PFSK-1 (cell line): ENCODE data around the gene MEI1.

Experiments
- FOXP2 ChIP-seq: optimal IDR thresholded peaks from 2 replicates; pipeline ENCODE3; 2011; ENCODE audit warnings: borderline replicate concordance, control low read depth, inconsistent platforms; ENCODE audit not compliant: insufficient read depth; ENCODE audit errors: extremely low read length, extremely low read depth
- POLR2AphosphoS5 ChIP-seq: IDR thresholded peaks from 2 replicates; pipeline ENCODE4 v1.6.1; 2012; ENCODE audit warnings: low read depth, mild to moderate bottlenecking, control low read depth, low read length, moderate library complexity
- SIN3A ChIP-seq: IDR thresholded peaks from 2 replicates; pipeline ENCODE4 v1.6.1; 2012; ENCODE audit warnings: mild to moderate bottlenecking, low read length, moderate library complexity, borderline replicate concordance; ENCODE audit not compliant: insufficient read depth
- TAF1 ChIP-seq: IDR thresholded peaks from 2 replicates; pipeline ENCODE4 v1.6.1; 2012; ENCODE audit warnings: low read length, control low read depth, borderline replicate concordance; ENCODE audit not compliant: insufficient read depth
- TF ChIP-seq, protein P1 (sequence below), 2 experiments: IDR thresholded peaks; 2 replicates each; pipeline versions ENCODE4 v1.6.1 to v1.8.0; 2011 to 2012; ENCODE audit warnings: low read depth in 2 of 2, low read length in 2 of 2, control low read depth in 1 of 2, inconsistent platforms in 1 of 2, mild to moderate bottlenecking in 1 of 2, moderate library complexity in 1 of 2; ENCODE audit not compliant: insufficient read depth in 1 of 2

Gene MEI1

DNA sequence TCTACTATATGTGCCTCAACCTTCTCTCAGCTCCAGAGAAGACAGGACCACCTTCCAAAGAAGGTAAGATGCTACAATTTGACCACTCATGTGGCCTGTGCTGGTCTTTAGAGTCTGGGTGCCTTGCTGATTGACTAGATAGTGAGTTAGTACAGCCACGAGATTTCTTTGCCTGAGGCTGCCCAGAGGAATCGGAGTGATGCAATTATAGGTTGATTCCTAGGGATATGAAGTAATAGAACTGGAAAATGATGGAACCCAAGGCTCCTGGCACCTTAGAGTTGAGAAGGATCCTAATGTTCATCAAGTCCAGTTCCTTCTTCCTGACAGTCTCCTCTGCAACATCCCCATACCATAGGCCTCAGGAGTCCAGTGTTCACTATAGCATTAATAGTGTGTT is 54.7 kb downstream of the MEI1 start:
- TF ChIP-seq, protein P1, sequence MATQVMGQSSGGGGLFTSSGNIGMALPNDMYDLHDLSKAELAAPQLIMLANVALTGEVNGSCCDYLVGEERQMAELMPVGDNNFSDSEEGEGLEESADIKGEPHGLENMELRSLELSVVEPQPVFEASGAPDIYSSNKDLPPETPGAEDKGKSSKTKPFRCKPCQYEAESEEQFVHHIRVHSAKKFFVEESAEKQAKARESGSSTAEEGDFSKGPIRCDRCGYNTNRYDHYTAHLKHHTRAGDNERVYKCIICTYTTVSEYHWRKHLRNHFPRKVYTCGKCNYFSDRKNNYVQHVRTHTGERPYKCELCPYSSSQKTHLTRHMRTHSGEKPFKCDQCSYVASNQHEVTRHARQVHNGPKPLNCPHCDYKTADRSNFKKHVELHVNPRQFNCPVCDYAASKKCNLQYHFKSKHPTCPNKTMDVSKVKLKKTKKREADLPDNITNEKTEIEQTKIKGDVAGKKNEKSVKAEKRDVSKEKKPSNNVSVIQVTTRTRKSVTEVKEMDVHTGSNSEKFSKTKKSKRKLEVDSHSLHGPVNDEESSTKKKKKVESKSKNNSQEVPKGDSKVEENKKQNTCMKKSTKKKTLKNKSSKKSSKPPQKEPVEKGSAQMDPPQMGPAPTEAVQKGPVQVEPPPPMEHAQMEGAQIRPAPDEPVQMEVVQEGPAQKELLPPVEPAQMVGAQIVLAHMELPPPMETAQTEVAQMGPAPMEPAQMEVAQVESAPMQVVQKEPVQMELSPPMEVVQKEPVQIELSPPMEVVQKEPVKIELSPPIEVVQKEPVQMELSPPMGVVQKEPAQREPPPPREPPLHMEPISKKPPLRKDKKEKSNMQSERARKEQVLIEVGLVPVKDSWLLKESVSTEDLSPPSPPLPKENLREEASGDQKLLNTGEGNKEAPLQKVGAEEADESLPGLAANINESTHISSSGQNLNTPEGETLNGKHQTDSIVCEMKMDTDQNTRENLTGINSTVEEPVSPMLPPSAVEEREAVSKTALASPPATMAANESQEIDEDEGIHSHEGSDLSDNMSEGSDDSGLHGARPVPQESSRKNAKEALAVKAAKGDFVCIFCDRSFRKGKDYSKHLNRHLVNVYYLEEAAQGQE (IDR thresholded peaks at IDR 0.05; ENCODE audit: insufficient read depth in 1 of 2, low read depth in 2 of 2, low read length in 2 of 2): no peak
- TF ChIP-seq POLR2AphosphoS5: no peak
- TF ChIP-seq TAF1: no peak
- TF ChIP-seq FOXP2: no peak
- no peak for TF ChIP-seq SIN3A

GRCh38 chr22:41757502-41757901 is 58.2 kb downstream of the MEI1 start:
- TF ChIP-seq POLR2AphosphoS5: no peak
- TF ChIP-seq TAF1: no peak
- TF ChIP-seq SIN3A: no peak
- TF ChIP-seq FOXP2: no peak
- TF ChIP-seq, protein P1 (IDR thresholded peaks at IDR 0.05; ENCODE audit: insufficient read depth in 1 of 2, low read depth in 2 of 2, low read length in 2 of 2): no peak

DNA sequence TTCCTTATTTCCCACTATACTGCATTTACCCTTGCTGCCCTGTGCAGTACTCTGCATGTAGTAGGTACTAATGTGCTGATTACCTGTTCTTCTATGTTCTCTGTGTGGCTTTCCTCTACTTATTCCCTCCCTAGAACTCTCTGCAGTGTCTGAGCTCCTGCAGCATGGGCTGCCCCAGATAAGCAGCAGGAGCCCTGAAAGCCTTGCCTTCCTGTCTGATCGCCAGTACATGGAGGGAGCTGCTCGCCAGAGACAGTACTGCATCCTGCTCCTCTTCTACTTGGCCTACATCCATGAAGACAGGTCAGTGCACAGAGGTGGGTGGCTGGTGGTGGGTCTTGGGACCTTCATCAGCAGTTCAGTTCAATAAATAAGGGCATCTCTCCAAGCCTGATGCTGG is 58.9 kb downstream of the MEI1 start:
- TF ChIP-seq TAF1: no peak
- TF ChIP-seq, protein P1 (IDR thresholded peaks at IDR 0.05; ENCODE audit: insufficient read depth in 1 of 2, low read depth in 2 of 2, low read length in 2 of 2): no peak
- TF ChIP-seq SIN3A: no peak
- TF ChIP-seq FOXP2: no peak
- no peak for TF ChIP-seq POLR2AphosphoS5

DNA sequence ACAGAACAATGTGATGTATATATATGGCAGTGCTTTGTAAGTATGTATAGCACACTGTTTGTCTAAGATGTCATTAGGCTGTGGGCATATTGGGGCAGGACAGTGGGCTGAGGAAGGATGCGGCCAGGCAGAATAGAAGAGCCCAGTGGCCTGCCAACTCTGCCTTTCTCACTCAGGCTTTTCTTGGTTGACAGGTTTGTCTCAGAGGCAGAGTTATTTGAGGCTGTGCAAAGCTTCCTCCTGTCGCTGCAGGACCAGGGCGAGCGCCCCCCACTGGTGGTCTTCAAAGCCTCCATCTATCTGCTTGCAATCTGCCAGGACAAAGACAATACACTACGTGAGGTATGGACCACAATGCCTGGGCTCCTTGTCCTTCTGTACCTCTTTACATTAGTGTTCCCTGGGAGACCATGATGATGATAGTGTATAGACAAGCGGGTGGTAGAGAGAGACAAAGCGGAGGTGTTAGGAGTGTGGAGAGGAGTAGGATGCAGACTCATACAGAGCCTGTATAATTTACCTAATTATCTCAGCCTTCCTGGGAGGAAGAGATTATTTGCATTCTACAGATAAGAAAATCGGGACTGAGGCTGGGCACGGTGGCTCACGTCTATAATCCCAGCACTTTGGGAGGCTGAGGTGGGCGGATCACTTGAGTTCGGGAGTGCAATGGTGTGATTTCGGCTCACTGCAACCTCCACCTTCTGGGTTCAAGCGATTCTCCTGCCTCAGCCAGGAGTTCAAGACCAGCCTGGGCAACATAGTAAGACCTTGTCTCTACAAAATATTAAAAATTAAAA is 63.9 kb downstream of the MEI1 start:
- TF ChIP-seq FOXP2: no peak
- TF ChIP-seq SIN3A: no peak
- TF ChIP-seq TAF1: no peak
- TF ChIP-seq POLR2AphosphoS5: no peak
- TF ChIP-seq, protein P1 (IDR thresholded peaks at IDR 0.05; ENCODE audit: insufficient read depth in 1 of 2, low read depth in 2 of 2, low read length in 2 of 2): no peak
